SJCRH30 (cell line): ENCODE results near the gene OPN1SW. TPM values are rescaled to one million over a fixed set of nuclear protein-coding genes. Genes with fewer than 3 reads are reported as not detected.
A peak's percentile ranks its signal among the peaks of the same experiment; 100 is the strongest.

ENCODE experiments used
- DNase-seq, 2 experiments: peaks; one replicate each; pipeline ENCODE4 v3.0.0-alpha.2; 2015 to 2020
- H3K27ac ChIP-seq: fragments of 250-450 bp; sonication (Bioruptor Pico); 2 replicates; pipeline ENCODE4 v1.5.1; 2020; ENCODE audit warnings: mild to moderate bottlenecking, moderate library complexity
- H3K27me3 ChIP-seq: fragments of 250-450 bp; sonication (Bioruptor Pico); 2 replicates; pipeline ENCODE4 v1.5.1; 2020; ENCODE audit warnings: mild to moderate bottlenecking, moderate library complexity
- H3K36me3 ChIP-seq: fragments of 250-450 bp; sonication (Bioruptor Pico); 2 replicates; pipeline ENCODE4 v1.5.1; 2020; ENCODE audit warnings: mild to moderate bottlenecking, moderate library complexity
- H3K4me1 ChIP-seq: fragments of 250-450 bp; sonication (Bioruptor Pico); 2 replicates; pipeline ENCODE4 v1.5.1; 2020; ENCODE audit warnings: mild to moderate bottlenecking, moderate library complexity
- H3K4me3 ChIP-seq: fragments of 250-450 bp; sonication (Bioruptor Pico); 2 replicates; pipeline ENCODE4 v1.5.1; 2020; ENCODE audit warnings: mild to moderate bottlenecking, moderate library complexity
- H3K9me3 ChIP-seq: fragments of 250-450 bp; sonication (Bioruptor Pico); replicated peaks from 2 replicates; pipeline ENCODE4 v1.5.1; 2020; ENCODE audit warnings: mild to moderate bottlenecking, moderate library complexity
- total RNA-seq: library from RNA; depleted of rRNA; stranded (reverse); fragments of >200 nt; shearing (Covaris generic); gene quantifications from 2 replicates; pipeline ENCODE4 v1.2.3, GENCODE V29; 2014

Gene OPN1SW
- total RNA-seq, 1 experiment from 2014 or later, result not detected

DNA sequence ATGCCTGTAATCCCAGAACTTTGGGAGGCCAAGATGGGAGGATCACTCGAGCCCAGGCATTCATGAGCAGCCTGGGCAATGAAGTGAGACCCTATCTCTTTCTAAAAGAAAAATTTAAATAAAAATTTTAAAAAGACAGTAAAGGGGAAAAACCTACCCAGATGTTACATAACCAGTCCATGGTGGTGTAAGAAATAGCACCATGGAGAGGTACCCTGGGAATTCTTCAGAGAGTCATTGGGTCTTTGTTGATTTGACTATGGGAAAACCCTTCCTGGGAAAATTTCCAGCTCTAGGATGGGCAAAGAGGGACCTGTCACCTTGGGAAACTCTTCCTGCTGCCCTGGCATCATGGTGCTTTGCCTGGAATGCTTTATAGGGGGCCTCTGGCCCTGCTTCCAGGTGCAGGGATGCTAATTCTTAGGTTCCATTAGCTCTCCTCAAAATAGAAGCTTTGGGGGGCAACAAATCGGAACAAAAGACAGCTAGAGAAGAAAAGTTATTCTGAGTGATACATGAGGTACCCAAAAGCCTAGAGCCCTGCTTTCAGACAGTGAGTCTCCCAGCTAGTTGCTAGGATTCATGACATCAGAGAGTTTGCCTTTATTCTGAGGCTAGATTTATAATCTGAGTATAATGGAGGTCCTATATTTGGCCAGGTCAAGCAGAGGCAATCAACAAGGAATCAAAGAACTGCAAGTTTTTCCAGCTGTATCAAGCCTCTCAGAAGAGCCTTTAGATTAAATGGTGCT is 26.2 kb upstream of the OPN1SW start:
- no peaks in the 10 kb centered on the region for H3K9me3 ChIP-seq
- H3K27me3 ChIP-seq, result no peaks in the 10 kb centered on the region
- no peaks in the 10 kb centered on the region; the same call in 1 of the 2 replicates for H3K4me1 ChIP-seq
- DNase-seq, result no peak
- H3K4me3 ChIP-seq, result no peak overlapping the region
- no peak overlapping the region for H3K27ac ChIP-seq
- peaks cover 6% of the 10 kb centered on the region; the same call in 1 of the 2 replicates for H3K36me3 ChIP-seq

DNA sequence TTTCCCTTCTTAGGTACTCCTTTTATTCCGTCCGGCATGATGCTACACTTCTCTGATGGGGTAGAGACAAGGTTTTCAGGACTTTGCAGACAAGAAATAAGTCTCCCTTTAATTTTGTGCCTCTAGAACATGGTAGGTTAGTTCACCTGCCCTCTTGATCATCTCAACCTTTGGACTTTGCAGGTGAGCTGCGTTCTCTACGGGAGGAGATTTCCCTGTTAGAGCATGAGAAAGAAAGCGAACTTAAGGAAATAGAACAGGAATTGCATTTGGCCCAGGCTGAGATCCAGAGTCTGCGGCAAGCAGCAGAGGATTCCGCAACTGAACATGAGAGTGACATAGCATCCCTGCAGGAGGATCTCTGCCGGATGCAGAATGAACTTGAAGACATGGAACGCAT is 25.4 kb upstream of the OPN1SW start:
- H3K4me1 ChIP-seq, result no peaks in the 10 kb centered on the region; the same call in 1 of the 2 replicates
- DNase-seq, result no peak
- no peak overlapping the region for H3K4me3 ChIP-seq
- peaks cover 3% of the 10 kb centered on the region; the same call in 1 of the 2 replicates for H3K36me3 ChIP-seq
- no peaks in the 10 kb centered on the region for H3K9me3 ChIP-seq
- H3K27ac ChIP-seq, result no peak overlapping the region
- H3K27me3 ChIP-seq, result no peaks in the 10 kb centered on the region

DNA sequence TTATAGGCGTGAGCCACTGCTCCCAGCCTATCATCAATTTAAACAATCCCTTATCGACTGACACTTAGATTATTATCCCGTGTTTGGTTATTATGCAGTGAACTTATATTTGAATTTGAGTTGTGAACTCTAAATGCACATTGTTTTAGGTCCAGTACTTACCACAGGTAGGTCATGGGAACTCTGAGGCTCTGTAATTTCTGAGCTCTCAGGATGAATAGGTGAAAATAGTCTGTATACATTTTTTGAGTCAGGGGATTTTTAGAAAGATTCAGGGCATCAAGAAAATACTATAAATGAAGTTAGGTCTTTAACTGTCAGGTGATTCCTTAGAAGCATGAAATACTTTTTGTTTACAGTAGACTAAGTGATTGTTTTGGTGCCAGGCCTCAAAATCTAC is 25.0 kb upstream of the OPN1SW start:
- Histone ChIP-seq H3K4me3 (no peak overlapping the region), H3K27ac (no peak overlapping the region), H3K4me1 (no peaks in the 10 kb centered on the region; the same call in 1 of the 2 replicates), H3K27me3 (no peaks in the 10 kb centered on the region), H3K9me3 (no peaks in the 10 kb centered on the region), H3K36me3 (peaks cover 3% of the 10 kb centered on the region; the same call in 1 of the 2 replicates)
- DNase-seq, result no peak

DNA sequence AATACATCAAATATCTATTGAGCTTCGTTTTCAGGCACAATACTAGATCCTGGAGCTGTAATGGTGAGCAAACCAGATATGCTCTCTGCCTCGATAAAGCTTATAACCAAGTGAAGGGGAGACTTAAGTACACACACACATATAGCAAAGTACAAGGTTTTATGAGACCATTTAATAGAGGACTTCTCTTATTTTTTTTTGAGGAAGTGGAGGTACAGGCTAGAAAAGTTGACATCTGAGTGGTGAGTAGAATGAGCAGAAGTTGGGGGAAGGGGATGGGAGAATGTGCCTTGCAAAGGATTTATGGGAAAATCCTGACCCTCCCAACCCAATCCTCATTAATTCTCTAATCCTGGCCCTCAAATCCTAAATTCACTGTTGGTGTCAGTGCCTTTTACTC is 23.9 kb upstream of the OPN1SW start:
- no peaks in the 10 kb centered on the region for H3K27me3 ChIP-seq
- no peak overlapping the region for H3K27ac ChIP-seq
- H3K9me3 ChIP-seq, result no peaks in the 10 kb centered on the region
- no peaks in the 10 kb centered on the region; the same call in 1 of the 2 replicates for H3K4me1 ChIP-seq
- H3K36me3 ChIP-seq, result peaks cover 6% of the 10 kb centered on the region; the same call in 1 of the 2 replicates
- H3K4me3 ChIP-seq, result no peak overlapping the region
- DNase-seq, result no peak

DNA sequence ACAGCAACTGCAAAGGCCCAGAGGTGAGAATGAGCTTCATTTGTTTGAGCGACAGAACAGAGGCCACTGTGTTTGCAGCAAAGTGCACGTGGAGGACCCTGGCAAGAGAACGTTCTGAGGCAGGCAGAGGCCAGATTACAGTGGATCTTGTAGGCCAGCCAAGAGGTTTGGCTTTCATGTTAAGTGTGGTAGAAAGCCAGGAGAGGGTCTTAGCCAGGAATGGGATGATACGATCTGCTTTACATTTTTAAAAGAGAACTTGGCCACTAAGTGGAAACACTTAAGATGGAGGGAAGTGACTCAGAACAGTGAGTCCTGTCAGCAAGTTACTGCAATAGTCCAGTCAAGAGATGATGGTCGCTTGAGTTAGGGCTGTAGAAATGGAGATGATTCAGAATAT is 20.7 kb upstream of the OPN1SW start:
- no peaks in the 10 kb centered on the region for H3K27me3 ChIP-seq
- no peak for DNase-seq
- no peak overlapping the region for H3K4me3 ChIP-seq
- no peaks in the 10 kb centered on the region for H3K9me3 ChIP-seq
- H3K27ac ChIP-seq, result no peak overlapping the region
- H3K4me1 ChIP-seq, result peaks cover 10% of the 10 kb centered on the region
- peaks cover 6% of the 10 kb centered on the region; the same call in 1 of the 2 replicates for H3K36me3 ChIP-seq

DNA sequence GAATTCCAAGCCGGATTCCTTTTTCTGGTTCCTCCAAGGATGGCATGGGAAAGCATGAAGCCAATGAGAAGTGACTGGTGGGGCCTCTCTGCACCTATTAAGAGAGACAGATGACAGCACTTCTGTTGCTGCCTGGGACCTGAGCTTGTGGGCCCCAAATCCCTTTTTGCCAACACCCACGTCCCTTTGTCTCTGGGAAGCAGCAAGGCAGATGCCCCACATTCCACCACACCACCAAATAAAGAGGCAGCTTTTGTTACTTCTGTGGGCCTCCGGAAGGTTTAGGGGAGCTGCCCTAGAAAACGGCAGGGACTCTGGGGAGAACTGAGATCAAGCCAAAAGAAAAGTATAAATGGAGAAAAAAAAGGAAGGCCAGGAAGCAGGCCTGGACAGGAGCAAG is 19.5 kb upstream of the OPN1SW start:
- H3K4me1 ChIP-seq, result peaks cover 14% of the 10 kb centered on the region
- no peak overlapping the region for H3K27ac ChIP-seq
- no peaks in the 10 kb centered on the region for H3K27me3 ChIP-seq
- H3K9me3 ChIP-seq, result no peaks in the 10 kb centered on the region
- peaks cover 3% of the 10 kb centered on the region; the same call in 1 of the 2 replicates for H3K36me3 ChIP-seq
- no peak for DNase-seq
- no peak overlapping the region for H3K4me3 ChIP-seq

DNA sequence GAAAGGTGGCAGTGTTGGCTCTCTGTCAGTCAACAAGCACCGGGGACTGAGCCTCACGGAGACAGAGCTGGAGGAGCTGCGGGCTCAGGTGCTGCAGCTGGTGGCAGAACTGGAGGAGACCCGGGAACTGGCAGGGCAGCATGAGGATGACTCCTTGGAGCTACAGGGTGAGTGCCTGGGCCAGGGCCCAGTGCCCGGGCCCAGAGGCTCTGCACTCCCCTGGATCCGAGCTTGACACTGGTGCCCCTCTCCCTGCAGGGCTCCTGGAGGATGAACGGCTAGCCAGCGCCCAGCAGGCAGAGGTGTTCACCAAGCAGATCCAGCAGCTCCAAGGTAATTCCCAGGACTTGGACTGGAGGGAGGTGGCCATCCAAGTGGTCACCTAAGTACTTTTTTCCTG is 18.8 kb upstream of the OPN1SW start:
- DNase-seq, result no peak
- Histone ChIP-seq H3K36me3 (peaks cover 3% of the 10 kb centered on the region; the same call in 1 of the 2 replicates), H3K9me3 (no peaks in the 10 kb centered on the region), H3K27me3 (no peaks in the 10 kb centered on the region), H3K4me1 (peaks cover 14% of the 10 kb centered on the region), H3K4me3 (no peak overlapping the region), H3K27ac (no peak overlapping the region)

DNA sequence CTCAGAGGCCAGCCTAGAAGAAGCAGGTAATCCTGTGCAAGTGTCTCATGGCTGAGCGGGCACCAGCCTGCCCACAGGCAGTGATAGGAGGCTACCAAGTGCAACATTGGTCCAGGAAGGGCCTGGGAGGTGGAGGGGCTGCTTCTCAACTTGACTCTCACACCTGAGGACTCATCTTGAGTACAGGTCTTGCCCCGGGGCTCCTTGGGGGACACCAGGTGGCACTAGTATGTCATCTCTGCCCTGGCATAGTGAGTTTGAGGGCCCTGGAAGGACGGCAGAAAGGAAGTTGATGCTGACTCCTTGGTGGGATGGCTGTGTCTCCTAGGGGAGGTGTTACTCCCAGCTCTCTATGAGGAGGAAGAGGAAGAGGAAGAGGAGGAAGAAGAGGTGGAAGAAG is 18.4 kb upstream of the OPN1SW start:
- no peak for DNase-seq
- Histone ChIP-seq H3K9me3 (no peaks in the 10 kb centered on the region), H3K4me3 (no peak overlapping the region), H3K27me3 (no peaks in the 10 kb centered on the region), H3K4me1 (peaks cover 14% of the 10 kb centered on the region), H3K36me3 (peaks cover 3% of the 10 kb centered on the region; the same call in 1 of the 2 replicates), H3K27ac (no peak overlapping the region)

DNA sequence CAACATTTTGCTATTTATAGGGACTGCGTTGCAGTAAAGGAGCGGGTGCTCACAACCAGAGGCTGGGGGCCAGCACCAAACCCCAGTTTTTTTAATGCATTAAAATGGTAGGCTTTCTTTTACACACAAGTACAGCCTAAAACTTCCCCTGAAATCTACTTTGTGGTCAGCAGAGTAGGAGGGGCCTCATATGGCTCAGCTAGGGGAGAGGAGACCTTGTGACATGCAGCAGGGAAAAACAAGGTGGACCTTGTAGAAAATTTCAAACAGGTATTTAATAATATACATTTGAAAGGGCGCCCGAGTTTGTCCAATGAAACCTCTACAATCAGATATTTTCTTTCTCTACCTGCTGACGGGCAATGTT is 17.6 kb upstream of the OPN1SW start:
- Histone ChIP-seq H3K27me3 (no peaks in the 10 kb centered on the region), H3K4me3 (no peak overlapping the region), H3K36me3 (peaks cover 3% of the 10 kb centered on the region; the same call in 1 of the 2 replicates), H3K4me1 (peaks cover 14% of the 10 kb centered on the region), H3K9me3 (no peaks in the 10 kb centered on the region), H3K27ac (no peak overlapping the region)
- DNase-seq, result no peak

DNA sequence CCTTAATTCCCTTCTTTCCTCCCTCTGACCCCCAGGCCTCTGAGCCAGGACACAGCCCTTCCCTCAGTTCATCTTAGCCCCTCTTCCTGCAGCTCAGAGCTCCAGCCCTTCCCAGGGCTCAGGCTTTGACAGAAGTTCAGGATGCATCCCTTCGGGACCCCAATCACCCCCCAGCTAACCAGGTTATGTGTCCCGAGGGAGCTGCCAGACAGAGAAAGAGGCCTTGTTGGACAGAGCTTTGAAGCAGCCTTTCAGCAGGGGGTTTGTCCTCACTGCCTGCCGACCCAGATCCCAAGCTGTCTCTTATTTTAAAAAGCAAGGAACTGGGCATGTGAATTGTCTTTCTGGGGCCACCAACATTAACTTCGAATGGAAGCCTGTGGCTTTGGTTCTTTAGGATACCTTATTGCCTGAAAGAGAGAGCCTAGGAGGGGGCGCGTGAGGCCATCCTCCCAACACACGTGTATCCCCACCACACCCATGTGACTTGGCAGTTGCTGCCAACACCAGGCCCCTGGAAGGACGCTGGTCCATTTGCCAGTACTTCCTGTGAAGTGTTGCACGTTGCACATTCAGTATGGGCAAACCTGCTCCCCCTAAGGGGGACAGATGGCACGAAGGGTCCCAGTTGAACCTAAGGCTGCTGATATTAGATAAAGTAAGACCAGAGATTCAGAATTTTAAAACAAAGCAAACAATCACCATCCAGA is 17.0 kb upstream of the OPN1SW start:
- peak overlapping the region; percentile 95 for H3K4me3 ChIP-seq
- H3K9me3 ChIP-seq, result no peaks in the 10 kb centered on the region
- DNase-seq, result peak; percentile 33 to 51
- peaks cover 3% of the 10 kb centered on the region; the same call in 1 of the 2 replicates for H3K36me3 ChIP-seq
- no peak overlapping the region for H3K27ac ChIP-seq
- no peaks in the 10 kb centered on the region for H3K27me3 ChIP-seq
- peaks cover 14% of the 10 kb centered on the region for H3K4me1 ChIP-seq

DNA sequence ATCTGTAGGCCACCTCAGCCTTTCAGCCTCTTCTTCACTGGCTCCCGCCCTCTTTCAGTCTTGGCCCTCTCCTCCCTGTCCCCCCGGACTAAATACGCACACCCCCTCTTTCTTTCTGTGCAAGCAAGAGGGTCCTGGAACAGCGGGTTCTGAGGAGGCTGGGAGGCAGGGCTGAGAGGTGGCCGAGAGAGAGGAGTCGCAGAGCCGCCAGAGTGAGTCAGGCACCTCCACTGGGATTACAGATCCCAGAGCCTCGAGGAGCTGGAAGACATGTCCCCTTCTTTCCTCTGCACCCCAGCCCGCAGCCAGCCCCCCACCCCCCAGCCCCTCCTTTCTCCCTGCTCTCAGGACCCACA is 16.4 kb upstream of the OPN1SW start:
- H3K4me1 ChIP-seq, result peaks cover 14% of the 10 kb centered on the region
- H3K4me3 ChIP-seq, result peak overlapping the region; percentile 95
- no peaks in the 10 kb centered on the region for H3K9me3 ChIP-seq
- DNase-seq, result peak; percentile 33 to 46
- H3K27ac ChIP-seq, result no peak overlapping the region
- peaks cover 3% of the 10 kb centered on the region; the same call in 1 of the 2 replicates for H3K36me3 ChIP-seq
- no peaks in the 10 kb centered on the region for H3K27me3 ChIP-seq

DNA sequence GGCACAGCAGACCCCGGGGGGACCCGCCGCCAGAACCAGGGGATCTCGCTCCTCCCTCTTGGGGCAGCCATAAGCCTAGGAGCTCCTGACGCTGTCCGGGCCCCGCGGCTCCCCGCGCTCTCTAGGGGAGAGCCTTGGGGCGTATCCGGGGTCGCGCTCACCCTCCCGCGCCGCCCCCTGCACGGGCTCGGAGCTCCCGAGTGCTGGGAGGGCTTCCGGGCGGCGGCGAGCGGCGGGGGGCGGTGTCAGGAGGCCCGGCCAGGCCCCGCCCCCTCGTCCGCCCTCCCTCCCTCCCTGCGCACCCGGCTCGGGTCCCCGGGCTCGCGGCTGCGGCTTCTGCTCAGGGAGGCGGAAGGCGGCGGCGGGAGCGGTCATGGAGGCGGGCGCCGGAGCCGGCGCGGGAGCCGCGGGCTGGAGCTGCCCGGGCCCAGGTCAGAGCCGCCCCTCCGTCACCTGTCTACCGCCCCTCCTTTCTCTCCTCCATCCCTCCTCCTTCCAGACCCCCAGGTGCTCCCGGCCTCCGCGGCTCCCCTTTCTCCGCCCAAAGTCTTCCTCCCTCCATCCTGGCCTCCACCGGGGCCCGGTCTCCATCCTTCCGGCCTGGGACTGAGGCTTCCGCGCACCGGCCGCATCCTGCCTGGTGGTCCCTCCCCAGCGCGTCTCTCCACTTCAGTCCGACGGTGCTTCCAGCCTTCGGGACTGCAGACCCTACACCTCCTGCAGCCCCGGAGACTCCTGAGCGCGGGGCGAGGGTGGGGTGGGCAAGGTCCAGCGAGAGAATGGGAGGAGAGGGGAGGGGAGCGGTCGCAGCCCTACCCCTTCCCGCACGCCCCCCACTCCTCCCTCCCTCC is 15.8 kb upstream of the OPN1SW start, which contains the start of gene CCDC136:
Gene CCDC136, plus strand, starts transcription at position 848 of the 851 bp plus-strand sequence. CDS start 444 bp downstream, outside the sequence.
- peak; percentile 76 to 83 for DNase-seq
- no peaks in the 10 kb centered on the region for H3K9me3 ChIP-seq
- no peak within 1 kb of the TSS for H3K27ac ChIP-seq
- peaks cover 3% of the 10 kb centered on the region; the same call in 1 of the 2 replicates for H3K36me3 ChIP-seq
- peaks cover 14% of the 10 kb centered on the region for H3K4me1 ChIP-seq
- peak within 1 kb of the TSS; percentile 95 for H3K4me3 ChIP-seq
- H3K27me3 ChIP-seq, result no peaks in the 10 kb centered on the region

DNA sequence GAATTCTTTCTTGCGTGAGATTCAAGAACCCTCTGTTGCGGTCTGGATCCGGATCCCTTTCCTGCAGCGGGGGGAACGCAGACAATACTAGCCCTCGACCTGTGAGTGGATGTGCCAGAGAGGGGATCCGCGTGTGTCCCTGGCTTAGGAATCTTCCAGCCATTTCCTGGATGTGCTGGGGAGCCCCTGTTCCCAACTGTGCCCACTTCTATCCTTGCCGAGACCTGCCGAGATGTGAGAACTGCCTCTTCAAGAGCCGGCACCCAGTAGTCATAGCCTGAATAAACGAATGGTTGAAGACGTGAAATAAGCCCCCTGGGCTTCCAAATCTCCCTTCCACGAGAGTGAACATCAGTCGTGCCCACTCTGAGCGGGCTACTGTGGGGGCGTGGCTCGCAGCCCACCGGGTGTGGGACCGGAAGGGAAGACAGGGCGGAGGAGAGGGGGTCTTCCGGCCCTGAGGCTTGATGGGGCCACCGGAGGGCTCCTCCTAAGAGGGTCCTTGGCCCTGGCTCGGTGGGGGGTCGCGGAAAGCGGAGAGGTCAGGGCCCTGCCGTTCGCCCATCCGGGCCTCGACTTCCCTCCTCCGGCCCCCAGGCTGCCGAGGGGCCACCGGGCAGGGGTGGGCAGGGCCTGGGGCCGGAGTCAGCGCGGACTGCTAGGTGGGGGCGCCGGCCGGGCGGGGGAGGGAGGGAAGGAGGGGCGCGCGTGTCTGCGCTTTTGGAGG is 14.9 kb upstream of the OPN1SW start:
- peak in 1 of 2 experiments; percentile 39 for DNase-seq
- no peaks in the 10 kb centered on the region for H3K27me3 ChIP-seq
- H3K36me3 ChIP-seq, result peaks cover 3% of the 10 kb centered on the region; the same call in 1 of the 2 replicates
- no peaks in the 10 kb centered on the region for H3K9me3 ChIP-seq
- H3K4me1 ChIP-seq, result peaks cover 14% of the 10 kb centered on the region
- no peak overlapping the region for H3K27ac ChIP-seq
- peak overlapping the region; percentile 95 for H3K4me3 ChIP-seq
